Measurements from ENCODE around the gene DNAJC13. TPM values are rescaled to one million over a fixed set of nuclear protein-coding genes. Genes with fewer than 3 reads are reported as not detected.
A peak's percentile ranks its signal among the peaks of the same experiment; 100 is the strongest.

The DNAJC13 gene
- total RNA-seq, 4 donors from 2014 or later, result 43.6 to 73.7 (median 61.1) TPM

DNA sequence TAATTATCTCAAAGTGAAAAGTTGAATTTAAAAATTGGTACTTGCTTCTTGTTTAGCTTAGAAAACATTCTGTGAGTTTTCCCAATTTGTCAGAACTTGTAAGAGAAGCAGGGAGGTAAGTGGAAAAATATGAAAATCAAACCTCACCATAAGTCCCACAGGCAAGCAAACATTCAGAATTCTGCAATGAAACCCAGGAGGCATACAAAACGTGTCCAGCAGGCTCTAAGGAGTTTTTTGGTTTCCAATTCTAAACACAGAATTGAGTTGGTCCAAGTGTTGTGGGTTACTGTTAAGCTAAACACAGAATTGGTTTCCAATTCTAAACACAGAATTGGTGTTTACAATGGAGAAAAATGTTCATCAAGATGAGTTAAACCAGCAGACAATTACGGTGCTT is 152.7 kb downstream of the DNAJC13 start:
- TF ChIP-seq POLR2AphosphoS5 (IDR thresholded peaks at IDR 0.05), result no peak
- no peak for TF ChIP-seq EP300 (IDR thresholded peaks at IDR 0.05)
- no peak for TF ChIP-seq POLR2A (IDR thresholded peaks at IDR 0.05)
- no peak for TF ChIP-seq CTCF (IDR thresholded peaks at IDR 0.05)
- no peaks in the 10 kb centered on the region for H3K27me3 ChIP-seq
- H3K27ac ChIP-seq, result peak overlapping the region; percentile 18 to 57 (median 40)
- H3K9me3 ChIP-seq, result no peaks in the 10 kb centered on the region
- WGBS, 2 donors (ENCODE audit: low coverage in 1 of 2), result 31 to 48% methylated on average over 2 of the region's 2 CpGs
- ATAC-seq, result no peak
- no peak overlapping the region for H3K4me3 ChIP-seq
- peaks cover 0 to 19% (median 2%) of the 10 kb centered on the region in 3 donors for H3K4me1 ChIP-seq
- H3K36me3 ChIP-seq, result peaks cover 0 to 31% of the 10 kb centered on the region in 2 donors

DNA sequence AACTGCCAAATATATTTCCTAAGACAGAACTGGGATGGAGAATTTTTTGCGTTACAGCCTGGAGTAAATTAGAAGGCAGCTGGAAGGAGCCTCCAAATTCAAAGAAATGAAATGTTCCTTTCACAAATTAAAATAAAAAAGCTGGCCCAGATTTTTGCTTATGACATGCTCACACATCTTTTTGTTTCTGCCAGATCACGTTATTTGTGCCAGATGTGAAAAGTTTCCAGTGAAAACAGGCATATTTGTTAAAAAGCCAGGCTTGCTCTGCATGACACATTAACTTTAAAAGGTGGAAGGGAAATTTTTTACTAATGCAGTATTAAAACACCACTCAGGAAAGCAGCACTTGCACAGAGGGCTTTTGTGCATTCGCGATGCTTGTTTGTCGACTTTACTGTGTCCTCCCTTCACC is 156.5 kb downstream of the DNAJC13 start:
- Histone ChIP-seq H3K4me1 (peaks cover 0 to 19% (median 2%) of the 10 kb centered on the region in 3 donors), H3K27ac (peak overlapping the region in 3 of 4 donors; percentile 28 to 68 (median 29)), H3K4me3 (no peak overlapping the region), H3K27me3 (no peaks in the 10 kb centered on the region), H3K36me3 (peaks cover 0 to 67% of the 10 kb centered on the region in 2 donors), H3K9me3 (no peaks in the 10 kb centered on the region)
- 35 to 72% methylated on average over 5 of the region's 5 CpGs for WGBS, 2 donors (ENCODE audit: low coverage in 1 of 2)
- no peak for TF ChIP-seq POLR2A (IDR thresholded peaks at IDR 0.05)
- TF ChIP-seq POLR2AphosphoS5 (IDR thresholded peaks at IDR 0.05), result no peak
- TF ChIP-seq EP300 (IDR thresholded peaks at IDR 0.05), result no peak
- no peak for TF ChIP-seq CTCF (IDR thresholded peaks at IDR 0.05)
- ATAC-seq, result peak; percentile 71

- Histone ChIP-seq H3K36me3 (peaks cover 0 to 15% of the 10 kb centered on the region in 2 donors), H3K27ac (no peak overlapping the region), H3K9me3 (no peaks in the 10 kb centered on the region), H3K27me3 (no peaks in the 10 kb centered on the region), H3K4me1 (no peaks in the 10 kb centered on the region), H3K4me3 (no peak overlapping the region)
- WGBS, 2 donors (ENCODE audit: low coverage in 1 of 2), result 67 to 71% methylated on average over 1 of the region's 1 CpG
- TF ChIP-seq POLR2AphosphoS5 (IDR thresholded peaks at IDR 0.05), result no peak
- TF ChIP-seq EP300 (IDR thresholded peaks at IDR 0.05), result no peak
- TF ChIP-seq CTCF (IDR thresholded peaks at IDR 0.05), result no peak
- no peak for TF ChIP-seq POLR2A (IDR thresholded peaks at IDR 0.05)
- no peak for ATAC-seq
Observed at GRCh38 chr3:132587401-132587800, 170.1 kb downstream of the DNAJC13 start.

Other genes starting within 250 kb of the DNAJC13 start
- gene ACP3, start 100.1 kb upstream of the DNAJC13 start, total RNA-seq, result 1 to 10 TPM; 1.1 to 3.5 (median 2.1) TPM
- gene ACKR4, start 179.8 kb downstream of the DNAJC13 start, total RNA-seq, result 1 to 10 TPM in 1 of 4 donors, under 1 TPM in 1, not detected in 2; 0.81 to 3.2 TPM
- 10 to 100 TPM in 3 of 4 donors, 1 to 10 TPM in 1; 9.7 to 44.2 (median 21.1) TPM for gene ACAD11, start 242.3 kb downstream of the DNAJC13 start, total RNA-seq
- 10 to 100 TPM; 24.5 to 48.2 (median 35.6) TPM for gene UBA5, start 242.8 kb downstream of the DNAJC13 start, total RNA-seq

Measured in gastroesophageal sphincter (tissue), 4 donors.